CD4-positive, alpha-beta T cell treated with Interferon gamma for 1 hour (primary cell): ENCODE data around the gene CACNG1.

Experiments used
- DNase-seq: peaks from one replicate; pipeline ENCODE4 v3.0.0-alpha.2; 2020

The CACNG1 gene

GRCh38 chr17:67052720-67053437 is 8.5 kb downstream of the CACNG1 start:
- DNase-seq, result no peak

GRCh38 chr17:67053438-67054000 is 9.2 kb downstream of the CACNG1 start:
- DNase-seq, result no peak

GRCh38 chr17:67054011-67054591 is 9.7 kb downstream of the CACNG1 start:
- DNase-seq, result no peak

- DNase-seq, result no peak
Measured at GRCh38 chr17:67054608-67055007, 10.3 kb downstream of the CACNG1 start.

- no peak for DNase-seq
Measured at GRCh38 chr17:67055041-67055443, 10.7 kb downstream of the CACNG1 start.

GRCh38 chr17:67055811-67056745 is 11.7 kb downstream of the CACNG1 start:
- DNase-seq, result no peak

GRCh38 chr17:67056746-67057490 is 12.6 kb downstream of the CACNG1 start:
- DNase-seq, result no peak

GRCh38 chr17:67058036-67058435 is 13.7 kb downstream of the CACNG1 start:
- DNase-seq, result no peak

GRCh38 chr17:67059372-67059771 is 15.0 kb downstream of the CACNG1 start:
- DNase-seq, result no peak

GRCh38 chr17:67063141-67063540 is 18.8 kb downstream of the CACNG1 start:
- DNase-seq, result no peak

GRCh38 chr17:67066717-67067116 is 22.4 kb downstream of the CACNG1 start:
- DNase-seq, result no peak

- DNase-seq, result no peak
Measured at GRCh38 chr17:67067571-67068482, 23.5 kb downstream of the CACNG1 start.

GRCh38 chr17:67068999-67069398 is 24.6 kb downstream of the CACNG1 start:
- DNase-seq, result no peak

- no peak for DNase-seq
Measured at GRCh38 chr17:67069603-67070136, 25.3 kb downstream of the CACNG1 start.

- DNase-seq, result no peak
Measured at GRCh38 chr17:67071595-67071994, 27.2 kb downstream of the CACNG1 start.

- DNase-seq, result no peak
Measured at GRCh38 chr17:67072885-67073284, 28.5 kb downstream of the CACNG1 start.

GRCh38 chr17:67074781-67075180 is 30.4 kb downstream of the CACNG1 start:
- no peak for DNase-seq

GRCh38 chr17:67076290-67076689 is 31.9 kb downstream of the CACNG1 start:
- no peak for DNase-seq

GRCh38 chr17:67078292-67078691 is 33.9 kb downstream of the CACNG1 start:
- DNase-seq, result no peak

- no peak for DNase-seq
Measured at GRCh38 chr17:67079491-67079890, 35.1 kb downstream of the CACNG1 start.

GRCh38 chr17:67080804-67081203 is 36.5 kb downstream of the CACNG1 start:
- DNase-seq, result no peak
